ENCODE results near the gene MYO1D.

The MYO1D gene

DNA sequence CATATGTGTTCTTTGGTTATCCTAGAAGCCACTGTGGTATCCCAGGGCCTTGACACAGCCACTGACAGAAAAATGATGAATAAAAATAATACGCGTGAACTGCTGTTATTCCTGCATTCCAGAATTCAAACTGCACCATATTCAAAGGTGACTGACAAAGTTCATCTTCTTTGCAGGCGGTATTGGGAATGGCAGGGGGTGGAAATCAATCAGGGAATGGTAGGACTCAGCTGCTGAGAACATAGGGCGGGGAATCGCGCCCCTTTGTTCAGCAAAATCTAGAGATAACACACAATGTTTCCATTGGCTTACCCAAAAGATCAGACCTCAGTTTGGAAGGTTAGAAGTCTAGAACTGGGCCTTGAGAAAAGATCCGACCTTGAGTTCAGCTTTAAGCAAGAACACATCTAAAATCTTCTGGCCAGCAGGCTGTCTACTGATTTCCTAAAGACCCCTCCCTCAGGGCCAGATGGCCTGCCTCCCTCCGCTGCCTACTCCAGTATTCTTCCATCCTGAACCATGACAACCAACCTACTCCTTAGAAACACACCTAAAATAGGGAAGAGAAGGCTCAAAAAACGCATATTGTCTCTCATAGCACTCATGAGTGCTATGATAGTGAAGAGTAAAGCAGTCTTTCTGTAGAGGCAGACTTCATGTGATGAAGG is 356.1 kb downstream of the MYO1D start:
- DNase-seq, result peak; percentile 88

- peak; percentile 67 for DNase-seq
Measured at GRCh38 chr17:32520104-32520701, 356.7 kb downstream of the MYO1D start.

GRCh38 chr17:32519228-32520103 is 357.5 kb downstream of the MYO1D start:
- DNase-seq, result peak; percentile 95

DNA sequence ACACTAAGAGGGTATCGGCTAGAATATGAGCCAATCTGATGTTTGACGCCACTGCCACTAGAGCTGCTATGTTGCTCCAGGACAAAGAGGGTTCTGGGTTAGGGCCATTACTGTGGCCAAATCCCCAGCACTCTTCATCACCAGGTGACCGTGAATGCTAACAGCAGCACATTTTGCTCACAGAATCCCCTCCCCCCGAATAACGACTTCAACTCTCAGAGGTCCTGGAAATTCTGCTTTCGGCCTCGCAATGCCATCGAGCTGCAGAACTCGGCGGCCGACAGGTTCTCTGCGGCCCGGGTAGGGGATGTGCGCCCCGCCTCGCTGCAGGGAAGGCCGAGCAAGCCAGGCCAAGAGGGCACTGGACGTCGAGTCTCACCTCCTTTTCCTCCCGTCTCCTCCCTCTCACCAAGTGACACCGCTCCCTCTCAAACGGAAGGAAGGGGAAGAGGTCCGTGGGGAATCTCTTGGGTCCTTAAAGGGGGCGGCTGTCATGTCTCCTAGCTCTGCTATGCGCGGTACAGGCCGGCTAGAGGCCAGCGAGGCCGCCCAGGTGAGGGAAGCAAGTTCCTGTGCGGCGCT is 358.2 kb downstream of the MYO1D start:
- no peak for DNase-seq

DNA sequence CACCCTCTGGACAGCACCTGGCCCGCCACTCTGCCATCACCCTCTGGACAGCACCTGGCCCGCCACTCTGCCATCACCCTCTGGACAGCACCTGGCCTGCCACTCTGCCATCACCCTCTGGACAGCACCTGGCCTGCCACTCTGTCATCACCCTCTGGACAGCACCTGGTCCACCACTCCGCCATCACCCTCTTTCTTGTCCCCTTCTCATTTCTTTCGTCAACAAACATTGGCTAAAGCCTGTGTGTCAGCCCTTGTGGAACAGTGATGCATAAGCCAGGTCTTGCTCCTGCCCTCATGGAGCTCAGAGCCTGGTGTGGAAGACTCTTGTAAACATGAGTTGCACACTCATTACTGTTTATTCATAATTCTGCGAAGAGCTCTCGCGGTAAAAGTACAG is 358.9 kb downstream of the MYO1D start:
- DNase-seq, result no peak

DNA sequence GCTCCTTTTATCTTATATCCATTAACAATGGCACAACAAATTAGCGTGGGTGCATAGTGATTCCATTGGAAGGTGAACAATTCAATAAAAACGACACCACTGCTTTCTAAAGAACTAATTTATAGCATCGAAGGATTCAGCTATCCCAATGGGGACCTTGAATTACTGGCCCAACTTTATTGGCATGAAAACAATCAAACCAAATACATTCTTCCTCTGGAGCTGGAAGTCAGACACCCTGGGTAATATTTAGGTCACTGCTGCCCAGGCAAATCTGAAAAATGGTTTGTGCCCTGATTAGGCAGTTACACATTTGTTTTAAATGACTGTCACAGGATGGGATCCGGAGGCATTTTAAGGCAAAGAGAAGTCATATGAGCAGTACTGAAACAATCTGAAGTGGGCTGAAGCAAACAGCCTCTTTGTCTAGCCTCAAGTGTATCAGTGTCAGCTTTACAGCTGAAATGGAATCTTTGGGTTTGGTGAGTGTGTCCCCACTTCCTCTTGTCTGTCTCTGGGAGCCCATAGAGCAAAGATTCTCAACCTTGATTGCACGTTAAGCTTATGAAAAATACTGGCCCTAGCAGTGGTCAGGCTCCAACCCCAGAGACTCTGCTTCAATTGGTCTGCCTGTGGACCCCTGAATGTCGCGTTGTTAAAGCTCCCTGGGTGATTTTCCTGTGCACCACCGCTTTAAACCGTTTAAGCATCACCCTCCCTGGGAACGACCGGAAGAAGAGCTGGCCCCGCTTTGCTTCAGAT is 359.8 kb downstream of the MYO1D start:
- peak; percentile 50 for DNase-seq

- peak; percentile 91 for DNase-seq
Measured at GRCh38 chr17:32516450-32516849, 360.5 kb downstream of the MYO1D start.

DNA sequence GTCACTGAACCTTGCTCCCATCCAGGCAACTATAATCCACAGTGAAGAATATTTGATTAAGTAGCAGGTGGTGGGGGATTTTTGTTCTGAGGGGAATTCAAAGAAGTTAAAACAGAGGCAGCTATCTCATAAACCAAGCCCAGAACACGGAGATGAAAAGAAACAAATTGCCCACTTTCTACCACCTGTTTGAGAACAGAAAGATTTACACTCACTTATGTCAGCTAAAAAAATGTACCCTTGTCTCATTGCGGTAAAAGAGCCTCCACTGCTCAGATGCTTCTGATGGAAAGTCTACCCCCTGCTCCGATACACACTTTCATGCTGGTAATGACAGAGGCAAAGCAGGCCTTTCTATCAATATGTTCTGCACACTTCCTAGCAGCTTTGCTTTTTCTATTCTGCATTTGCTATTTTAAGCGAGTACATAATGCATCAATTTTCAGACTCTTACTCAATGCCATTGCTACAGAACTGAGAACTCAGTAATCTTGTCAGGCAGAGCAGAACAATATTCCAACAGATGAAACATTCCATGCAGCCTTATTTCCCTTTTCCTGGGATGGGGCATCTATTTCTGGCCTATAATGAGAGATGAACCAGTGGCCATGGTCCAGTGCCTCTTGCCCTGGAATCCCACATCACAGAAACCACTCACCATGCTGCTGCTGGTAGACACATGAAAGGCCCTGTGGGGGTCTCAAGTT is 361.1 kb downstream of the MYO1D start:
- peak; percentile 47 for DNase-seq

GRCh38 chr17:32514606-32515005 is 362.3 kb downstream of the MYO1D start:
- no peak for DNase-seq

DNA sequence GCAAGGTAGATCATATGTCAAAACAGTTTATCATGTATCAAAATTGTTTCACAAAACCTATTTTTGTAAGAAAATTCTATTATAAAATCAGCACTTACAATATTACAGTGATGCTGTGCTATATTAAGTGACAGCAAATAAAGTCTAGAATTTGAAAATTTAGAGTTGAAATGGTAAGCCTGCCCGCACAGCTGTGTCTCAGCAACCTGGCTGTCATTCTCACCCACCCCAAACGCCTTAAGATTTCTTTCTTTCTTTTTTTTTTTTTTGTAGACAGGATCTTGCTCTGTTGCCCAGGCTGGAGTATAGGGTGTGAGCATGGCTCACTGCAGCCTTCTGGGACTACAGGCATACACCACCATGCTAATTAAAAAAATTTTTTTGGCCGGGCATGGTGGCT is 363.3 kb downstream of the MYO1D start:
- no peak for DNase-seq

GRCh38 chr17:32512328-32512727 is 364.6 kb downstream of the MYO1D start:
- no peak for DNase-seq

DNA sequence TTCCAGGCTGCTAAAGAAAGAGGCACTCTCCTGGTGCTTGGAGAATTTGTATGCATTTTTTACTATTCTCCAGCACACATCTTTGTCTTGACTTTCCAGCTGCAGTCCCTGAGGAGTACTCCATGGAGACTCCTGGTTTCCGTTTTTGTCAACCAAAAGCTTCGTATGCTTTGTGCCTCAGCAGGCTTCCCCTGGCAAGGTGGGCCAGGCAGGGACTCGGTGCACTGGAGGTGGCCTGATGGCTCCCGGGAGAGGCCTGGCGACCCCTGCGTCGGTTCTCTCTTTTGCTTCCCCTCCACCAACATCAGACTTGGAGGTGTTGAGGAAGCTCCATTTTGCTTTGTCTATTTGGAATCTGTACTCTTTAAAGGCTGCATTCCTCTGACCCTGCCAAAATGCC is 366.5 kb downstream of the MYO1D start:
- DNase-seq, result no peak

DNA sequence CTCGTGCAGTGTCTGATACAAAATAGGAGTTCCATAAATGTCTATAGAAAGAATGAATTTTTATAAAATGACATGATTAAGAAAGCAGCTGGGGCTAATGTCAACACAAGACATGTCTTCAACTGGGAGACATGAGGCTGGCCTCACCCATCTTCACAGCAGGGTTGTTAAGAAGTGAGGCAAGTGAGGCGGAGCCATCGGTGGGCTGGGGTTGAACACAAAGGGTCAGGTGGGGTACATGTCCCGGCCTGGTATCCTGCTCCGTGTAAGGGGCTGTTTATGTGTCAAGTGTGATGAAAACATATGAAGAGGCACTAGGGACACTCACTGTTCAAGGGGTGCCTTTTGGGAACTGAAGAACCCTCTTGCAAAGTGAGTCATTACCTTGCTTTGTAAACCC is 368.0 kb downstream of the MYO1D start:
- DNase-seq, result no peak

DNA sequence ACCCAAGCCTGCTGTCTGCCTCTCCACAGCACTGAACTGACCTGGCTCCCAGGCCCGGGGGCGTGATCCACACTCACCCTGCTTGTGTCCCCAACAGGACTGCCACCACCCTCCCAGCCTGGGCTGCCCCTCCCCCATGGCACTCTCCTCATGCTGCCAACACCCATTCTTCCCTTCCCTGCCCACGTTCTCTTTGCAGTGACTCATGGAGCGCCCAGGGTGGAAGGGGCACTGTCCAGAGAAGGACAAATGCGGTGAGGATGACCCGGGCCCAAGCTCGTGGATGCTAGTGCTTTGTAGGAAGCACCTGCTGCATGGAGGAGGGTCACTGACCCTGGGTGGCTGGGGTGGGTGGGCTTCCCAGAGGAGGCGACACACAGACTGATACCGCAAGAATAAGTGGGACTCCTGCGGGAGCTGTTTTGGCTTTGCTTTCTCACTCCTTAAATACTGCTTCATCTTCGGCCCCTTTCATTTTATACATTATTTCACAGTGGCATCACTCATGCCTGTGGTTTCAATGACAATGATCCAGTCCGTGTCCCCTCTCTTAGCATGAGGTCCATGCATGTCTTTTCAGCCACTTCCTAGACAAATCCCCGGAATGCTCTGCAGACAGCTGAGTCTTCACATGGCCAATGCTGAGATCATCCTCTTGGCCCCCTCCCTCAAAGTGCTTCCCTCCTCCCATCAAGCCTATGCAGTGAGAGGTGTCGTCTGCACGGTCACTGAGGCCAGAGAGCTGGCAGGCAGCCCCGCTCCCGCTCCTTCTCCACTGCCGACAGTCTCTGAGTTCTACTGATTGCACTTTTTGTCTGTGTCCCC is 372.5 kb downstream of the MYO1D start:
- no peak for DNase-seq

DNA sequence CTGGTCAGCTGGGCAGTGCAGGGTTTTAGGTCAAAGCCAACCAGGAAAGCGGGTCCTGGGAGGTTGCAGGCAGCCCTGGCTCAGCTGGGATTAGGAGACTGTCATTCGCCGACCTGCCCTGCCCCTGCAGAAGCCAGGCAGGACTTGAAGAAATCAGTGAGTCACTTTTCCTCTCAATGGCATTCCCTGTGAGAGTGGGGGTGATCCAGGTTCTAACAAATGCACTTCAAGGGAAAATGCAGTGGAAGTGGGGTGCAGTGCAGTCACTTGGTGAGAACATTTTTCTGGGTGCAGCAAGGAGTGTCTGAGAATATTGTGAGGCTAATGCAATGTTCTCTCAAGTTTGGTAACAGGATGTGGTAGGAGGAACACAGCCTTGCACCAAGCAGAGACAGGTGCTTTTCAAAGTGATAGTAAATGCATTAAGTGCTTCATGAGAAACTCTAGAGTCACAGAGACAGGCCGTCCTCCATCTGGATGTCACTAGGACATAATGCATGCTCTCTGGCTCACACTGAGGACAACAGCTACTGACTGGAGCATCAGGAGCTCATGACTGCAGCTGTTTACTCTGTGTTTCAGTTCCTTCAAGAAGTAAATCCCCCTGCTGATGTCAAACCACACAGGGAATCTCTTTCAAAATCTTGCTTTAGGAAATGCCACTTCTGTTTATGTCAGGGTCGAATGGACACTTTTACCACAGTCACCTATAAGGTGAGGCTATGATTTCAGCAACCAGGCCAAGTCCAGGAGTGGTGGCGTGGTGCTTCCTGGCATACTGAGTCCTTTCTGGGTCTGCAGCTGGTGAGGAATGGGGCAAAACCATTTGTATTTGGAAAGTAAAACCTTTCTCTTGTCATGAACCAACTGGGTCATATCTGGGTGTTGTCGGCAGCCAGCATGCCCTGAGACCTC is 373.4 kb downstream of the MYO1D start:
- DNase-seq, result peak; percentile 57

DNA sequence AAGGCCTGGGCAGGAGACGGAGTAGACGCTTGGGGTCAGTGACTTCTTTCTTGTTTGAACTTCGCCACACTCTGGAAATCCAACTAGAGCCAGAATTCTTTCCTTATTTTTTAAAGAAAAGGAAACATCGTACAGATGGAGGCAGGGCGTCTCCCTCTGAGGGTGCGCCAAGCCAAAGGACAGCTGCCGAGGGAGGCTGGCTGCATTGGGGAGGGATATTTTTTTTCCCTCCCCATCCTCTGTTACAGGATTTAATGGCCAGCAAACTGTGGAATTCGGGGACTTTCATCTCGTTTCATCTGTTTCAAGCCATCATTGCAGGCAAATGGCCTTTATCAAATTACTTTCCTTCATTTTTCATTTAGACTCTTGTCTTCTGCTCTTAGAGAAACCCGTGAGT is 374.2 kb downstream of the MYO1D start:
- no peak for DNase-seq

DNA sequence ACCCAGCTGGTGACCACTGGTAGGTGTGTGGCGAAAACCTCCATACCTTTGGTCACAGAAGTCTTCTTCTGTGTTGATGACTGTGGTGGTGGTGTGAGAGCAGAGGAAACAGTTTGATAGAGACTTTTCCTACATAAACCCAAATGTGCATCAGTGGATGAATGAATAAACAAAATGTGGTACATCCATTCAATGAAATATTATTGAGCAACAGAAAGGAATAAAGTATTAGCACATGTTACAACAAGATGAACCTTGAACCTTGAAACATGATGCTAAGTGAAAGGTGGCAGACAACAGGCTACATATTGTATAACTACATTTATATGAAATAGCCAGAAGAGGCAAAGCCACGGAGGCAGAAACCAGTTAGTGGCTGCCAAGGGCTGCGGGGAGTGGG is 374.9 kb downstream of the MYO1D start:
- no peak for DNase-seq

GRCh38 chr17:32498391-32498790 is 378.5 kb downstream of the MYO1D start:
- no peak for DNase-seq

DNA sequence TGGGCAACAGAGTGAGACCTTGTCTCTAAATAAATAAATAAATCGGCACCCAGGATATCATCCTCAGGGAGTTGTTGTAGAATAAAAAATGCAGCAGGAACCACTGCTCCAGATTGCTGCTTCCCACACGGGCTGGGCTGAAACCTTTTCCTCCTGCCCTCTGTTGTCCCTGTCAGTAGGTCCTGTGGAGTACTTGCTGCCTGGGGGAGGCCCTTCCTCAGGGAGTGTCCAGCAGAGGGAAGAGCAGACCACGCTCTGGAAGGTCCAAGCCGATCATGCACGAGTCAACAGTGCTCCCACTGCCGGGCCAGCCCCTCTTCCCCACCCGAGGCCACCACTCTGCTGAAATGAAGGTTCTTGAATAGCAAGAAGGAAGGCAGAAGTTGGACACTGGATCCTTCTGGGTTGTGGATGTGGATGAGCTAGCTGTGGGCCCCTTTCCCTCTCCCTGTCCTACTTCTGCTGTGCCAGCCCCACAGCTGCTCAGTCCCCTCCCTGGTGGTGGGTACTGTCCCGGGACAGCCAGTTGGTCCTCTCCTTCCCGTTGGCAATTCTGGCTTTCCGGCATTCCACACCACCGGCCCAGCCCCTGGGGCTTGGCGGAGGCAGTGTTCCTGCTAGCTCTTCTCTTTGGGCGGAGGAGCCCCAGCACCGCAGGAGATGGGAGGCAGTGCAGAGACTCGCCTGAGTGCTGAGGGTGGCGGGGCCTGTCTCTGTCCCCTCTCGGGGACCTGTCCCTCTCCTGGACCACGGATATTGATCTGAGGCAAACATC is 379.3 kb downstream of the MYO1D start:
- DNase-seq, result no peak

Data from NCI-H82 (cell line).